ENCODE results near the gene PPP1R14D.

DNA sequence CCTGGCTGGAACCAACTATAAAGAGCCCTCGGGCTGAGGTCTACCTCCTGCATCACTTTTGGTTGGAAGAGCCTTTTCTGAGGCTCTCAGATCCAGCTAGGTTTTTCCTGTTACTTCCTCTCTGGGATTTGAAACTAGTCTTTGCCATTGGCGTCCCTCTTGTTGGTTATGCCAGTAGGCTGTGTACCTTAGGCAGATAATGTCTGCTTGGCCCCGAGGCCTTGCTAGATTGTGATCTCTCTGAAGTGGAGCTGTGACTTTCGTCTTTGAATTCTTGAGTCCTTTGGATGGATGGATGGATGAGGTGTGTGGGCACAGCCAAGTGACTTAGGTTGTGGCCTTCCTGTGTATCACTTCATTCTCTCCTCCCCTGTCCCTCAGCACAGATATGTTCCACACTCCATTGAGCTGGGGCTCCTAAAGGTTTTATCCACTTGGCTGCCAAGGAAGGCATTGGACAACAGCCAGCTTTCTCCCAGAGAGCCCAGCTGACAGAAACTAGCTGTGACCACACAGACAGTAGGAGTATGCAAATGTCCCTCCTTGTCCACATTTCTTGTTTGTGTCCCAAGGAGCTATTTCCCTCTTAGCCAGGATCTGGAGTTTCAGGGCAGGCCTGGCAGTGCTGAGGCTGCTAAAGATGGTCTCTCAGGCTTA, 13.3 kb downstream of the PPP1R14D start:
- TF ChIP-seq POLR2A (IDR thresholded peaks at IDR 0.05): no peak
- TF ChIP-seq, protein P1, sequence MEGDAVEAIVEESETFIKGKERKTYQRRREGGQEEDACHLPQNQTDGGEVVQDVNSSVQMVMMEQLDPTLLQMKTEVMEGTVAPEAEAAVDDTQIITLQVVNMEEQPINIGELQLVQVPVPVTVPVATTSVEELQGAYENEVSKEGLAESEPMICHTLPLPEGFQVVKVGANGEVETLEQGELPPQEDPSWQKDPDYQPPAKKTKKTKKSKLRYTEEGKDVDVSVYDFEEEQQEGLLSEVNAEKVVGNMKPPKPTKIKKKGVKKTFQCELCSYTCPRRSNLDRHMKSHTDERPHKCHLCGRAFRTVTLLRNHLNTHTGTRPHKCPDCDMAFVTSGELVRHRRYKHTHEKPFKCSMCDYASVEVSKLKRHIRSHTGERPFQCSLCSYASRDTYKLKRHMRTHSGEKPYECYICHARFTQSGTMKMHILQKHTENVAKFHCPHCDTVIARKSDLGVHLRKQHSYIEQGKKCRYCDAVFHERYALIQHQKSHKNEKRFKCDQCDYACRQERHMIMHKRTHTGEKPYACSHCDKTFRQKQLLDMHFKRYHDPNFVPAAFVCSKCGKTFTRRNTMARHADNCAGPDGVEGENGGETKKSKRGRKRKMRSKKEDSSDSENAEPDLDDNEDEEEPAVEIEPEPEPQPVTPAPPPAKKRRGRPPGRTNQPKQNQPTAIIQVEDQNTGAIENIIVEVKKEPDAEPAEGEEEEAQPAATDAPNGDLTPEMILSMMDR (IDR thresholded peaks at IDR 0.05): no peak

Data from thyroid gland (tissue), 4 donors.